ENCODE results near the gene STYX.

DNA sequence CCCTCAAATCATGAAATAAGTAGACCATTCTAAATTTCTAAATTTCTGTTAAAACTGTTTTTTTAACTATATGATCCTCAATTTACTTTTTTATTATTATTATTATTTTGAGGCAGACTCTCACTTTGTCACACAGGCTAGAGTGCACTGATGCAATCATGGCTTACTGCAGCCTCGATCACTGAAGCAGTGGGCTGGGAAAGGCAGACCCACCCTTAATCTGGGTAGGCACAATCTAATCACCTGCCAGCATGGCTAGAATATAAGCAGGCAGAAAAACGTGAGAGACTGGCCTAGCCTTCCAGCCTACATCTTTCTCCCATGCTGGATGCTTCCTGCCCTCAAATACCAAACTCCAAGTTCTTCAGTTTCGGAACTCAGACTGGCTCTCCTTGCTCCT, 36.9 kb upstream of the STYX start:
- TF ChIP-seq, protein P1, sequence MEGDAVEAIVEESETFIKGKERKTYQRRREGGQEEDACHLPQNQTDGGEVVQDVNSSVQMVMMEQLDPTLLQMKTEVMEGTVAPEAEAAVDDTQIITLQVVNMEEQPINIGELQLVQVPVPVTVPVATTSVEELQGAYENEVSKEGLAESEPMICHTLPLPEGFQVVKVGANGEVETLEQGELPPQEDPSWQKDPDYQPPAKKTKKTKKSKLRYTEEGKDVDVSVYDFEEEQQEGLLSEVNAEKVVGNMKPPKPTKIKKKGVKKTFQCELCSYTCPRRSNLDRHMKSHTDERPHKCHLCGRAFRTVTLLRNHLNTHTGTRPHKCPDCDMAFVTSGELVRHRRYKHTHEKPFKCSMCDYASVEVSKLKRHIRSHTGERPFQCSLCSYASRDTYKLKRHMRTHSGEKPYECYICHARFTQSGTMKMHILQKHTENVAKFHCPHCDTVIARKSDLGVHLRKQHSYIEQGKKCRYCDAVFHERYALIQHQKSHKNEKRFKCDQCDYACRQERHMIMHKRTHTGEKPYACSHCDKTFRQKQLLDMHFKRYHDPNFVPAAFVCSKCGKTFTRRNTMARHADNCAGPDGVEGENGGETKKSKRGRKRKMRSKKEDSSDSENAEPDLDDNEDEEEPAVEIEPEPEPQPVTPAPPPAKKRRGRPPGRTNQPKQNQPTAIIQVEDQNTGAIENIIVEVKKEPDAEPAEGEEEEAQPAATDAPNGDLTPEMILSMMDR (IDR thresholded peaks at IDR 0.05; ENCODE audit: poor library complexity, severe bottlenecking): no peak
- TF ChIP-seq RAD21 (conservative IDR thresholded peaks at IDR 0.05) (no peak), MXI1 (conservative IDR thresholded peaks at IDR 0.05; ENCODE audit: poor library complexity, severe bottlenecking) (no peak)

All from neural cell (in vitro differentiated cells).